Skeletal muscle tissue (tissue), 4 donors: ENCODE measurements around the gene LGR5. TPM values are rescaled to one million over a fixed set of nuclear protein-coding genes. Genes with fewer than 3 reads are reported as not detected.
"Not testable (repeated sequence)": the region's sequence is repeated elsewhere in the genome, so short reads cannot be mapped to it uniquely, and the experiment has no call there.

Experiments
- H3K27ac ChIP-seq: one replicate; pipeline ENCODE4 v1.7.0; 2013; ENCODE audit warnings: mild to moderate bottlenecking, low read depth, low read length, inconsistent platforms
- H3K27me3 ChIP-seq, 3 donors: one replicate each; pipeline ENCODE4 v1.7.0; 2013; ENCODE audit warnings: low read length in 3 of 3; ENCODE audit not compliant: control insufficient read depth in 3 of 3, insufficient read depth in 3 of 3
- H3K36me3 ChIP-seq, 3 donors: one replicate each; pipeline ENCODE4 v1.7.0; 2013; ENCODE audit warnings: low read length in 3 of 3; ENCODE audit not compliant: control insufficient read depth in 3 of 3, insufficient read depth in 3 of 3
- H3K4me1 ChIP-seq, 3 donors: one replicate each; pipeline ENCODE4 v1.7.0; 2013; ENCODE audit warnings: low read length in 3 of 3, mild to moderate bottlenecking in 3 of 3; ENCODE audit not compliant: control insufficient read depth in 3 of 3, insufficient read depth in 3 of 3
- H3K4me3 ChIP-seq, 3 donors: one replicate each; pipeline ENCODE4 v1.7.0; 2013; ENCODE audit warnings: low read length in 3 of 3
- H3K9ac ChIP-seq, 3 donors: one replicate each; pipeline ENCODE4 v1.7.0; 2013; ENCODE audit warnings: low read length in 3 of 3, mild to moderate bottlenecking in 3 of 3, moderate library complexity in 2 of 3, low read depth in 1 of 3
- H3K9me3 ChIP-seq, 3 donors: one replicate each; pipeline ENCODE4 v1.7.0; 2013; ENCODE audit warnings: low read length in 3 of 3; ENCODE audit not compliant: control insufficient read depth in 3 of 3
- total RNA-seq: library from RNA; depleted of rRNA; stranded (reverse); fragments of >200 nt; gene quantifications from one replicate; pipeline ENCODE4 v1.2.3, GENCODE V29; 2014
- donor health status: Osteomylitis.

Gene LGR5
- total RNA-seq, 1 donor from 2014 or later, result 4.7 TPM

- Histone ChIP-seq H3K4me3 (no peak overlapping the region), H3K36me3 (no peaks in the 10 kb centered on the region), H3K27ac (no peak overlapping the region), H3K9me3 (no peaks in the 10 kb centered on the region), H3K4me1 (no peaks in the 10 kb centered on the region), H3K9ac (no peak overlapping the region), H3K27me3 (no peaks in the 10 kb centered on the region)
These were observed 97.5 kb downstream of the LGR5 start for GRCh38 chr12:71536939-71537622.

- no peak overlapping the region for H3K9ac ChIP-seq
- H3K9me3 ChIP-seq, result no peaks in the 10 kb centered on the region
- H3K4me3 ChIP-seq, result no peak overlapping the region
- no peaks in the 10 kb centered on the region for H3K27me3 ChIP-seq
- no peaks in the 10 kb centered on the region for H3K36me3 ChIP-seq
- H3K27ac ChIP-seq, result no peak overlapping the region
- H3K4me1 ChIP-seq, result no peaks in the 10 kb centered on the region
These were observed 99.2 kb downstream of the LGR5 start for GRCh38 chr12:71538807-71539206.

- Histone ChIP-seq H3K9me3 (no peaks in the 10 kb centered on the region), H3K27ac (no peak overlapping the region)
These were observed 102.0 kb downstream of the LGR5 start for GRCh38 chr12:71541583-71541982.

GRCh38 chr12:71546322-71546861, 106.8 kb downstream of the LGR5 start:
- Histone ChIP-seq H3K4me1 (no peaks in the 10 kb centered on the region), H3K4me3 (no peak overlapping the region), H3K9me3 (no peaks in the 10 kb centered on the region), H3K36me3 (no peaks in the 10 kb centered on the region), H3K27ac (no peak overlapping the region), H3K9ac (no peak overlapping the region), H3K27me3 (no peaks in the 10 kb centered on the region)

More at GRCh38 chr12:71541583-71541982, 102.0 kb downstream of the LGR5 start:
- H3K4me1 ChIP-seq, result no peaks in the 10 kb centered on the region
- no peak overlapping the region for H3K9ac ChIP-seq
- H3K36me3 ChIP-seq, result no peaks in the 10 kb centered on the region
- no peak overlapping the region for H3K4me3 ChIP-seq
- no peaks in the 10 kb centered on the region for H3K27me3 ChIP-seq

GRCh38 chr12:71548893-71549292, 109.3 kb downstream of the LGR5 start:
- Histone ChIP-seq H3K4me3 (no peak overlapping the region), H3K9me3 (no peaks in the 10 kb centered on the region), H3K27ac (no peak overlapping the region), H3K9ac (no peak overlapping the region), H3K36me3 (no peaks in the 10 kb centered on the region), H3K27me3 (no peaks in the 10 kb centered on the region), H3K4me1 (no peaks in the 10 kb centered on the region)

GRCh38 chr12:71551529-71551928, 111.9 kb downstream of the LGR5 start:
- Histone ChIP-seq H3K36me3 (no peaks in the 10 kb centered on the region), H3K27me3 (no peaks in the 10 kb centered on the region)

GRCh38 chr12:71552728-71553501, 113.3 kb downstream of the LGR5 start:
- H3K4me1 ChIP-seq, result no peaks in the 10 kb centered on the region
- no peaks in the 10 kb centered on the region for H3K27me3 ChIP-seq
- no peak overlapping the region for H3K4me3 ChIP-seq
- no peak overlapping the region for H3K9ac ChIP-seq
- H3K27ac ChIP-seq, result no peak overlapping the region
- no peaks in the 10 kb centered on the region for H3K9me3 ChIP-seq
- H3K36me3 ChIP-seq, result no peaks in the 10 kb centered on the region

More at GRCh38 chr12:71551529-71551928, 111.9 kb downstream of the LGR5 start:
- no peak overlapping the region for H3K27ac ChIP-seq
- H3K4me1 ChIP-seq, result no peaks in the 10 kb centered on the region
- no peak overlapping the region for H3K4me3 ChIP-seq
- H3K9me3 ChIP-seq, result no peaks in the 10 kb centered on the region
- H3K9ac ChIP-seq, result no peak overlapping the region

GRCh38 chr12:71555191-71555590, 115.6 kb downstream of the LGR5 start:
- Histone ChIP-seq H3K9ac (no peak overlapping the region), H3K27me3 (no peaks in the 10 kb centered on the region), H3K4me3 (no peak overlapping the region), H3K9me3 (no peaks in the 10 kb centered on the region), H3K27ac (no peak overlapping the region), H3K36me3 (no peaks in the 10 kb centered on the region), H3K4me1 (no peaks in the 10 kb centered on the region)

- not testable (repeated sequence) for H3K27me3 ChIP-seq, H3K9ac ChIP-seq, H3K9me3 ChIP-seq, H3K4me1 ChIP-seq, H3K27ac ChIP-seq, H3K36me3 ChIP-seq, H3K4me3 ChIP-seq
These were observed 116.2 kb downstream of the LGR5 start for GRCh38 chr12:71555789-71556188.

GRCh38 chr12:71556448-71556847, 116.8 kb downstream of the LGR5 start:
- H3K27ac ChIP-seq, result no peak overlapping the region
- no peaks in the 10 kb centered on the region for H3K36me3 ChIP-seq
- no peaks in the 10 kb centered on the region for H3K27me3 ChIP-seq
- H3K9me3 ChIP-seq, result no peaks in the 10 kb centered on the region
- no peak overlapping the region for H3K9ac ChIP-seq
- no peaks in the 10 kb centered on the region for H3K4me1 ChIP-seq
- no peak overlapping the region for H3K4me3 ChIP-seq
